HG03139 (cell line): ENCODE data around the gene ACBD7.

ENCODE experiments used
- ATAC-seq: cut with Tn5 transposase; IDR thresholded peaks from one replicate; pipeline ENCODE4 v1.9.1; 2021; ENCODE audit not compliant: unreplicated experiment

ACBD7 gene

GRCh38 chr10:15088428-15089261, at the start of gene ACBD7:
TSS of gene ACBD7 (minus strand) at chr10:15088776. CDS start at chr10:15088728, 48 bp downstream.
- ATAC-seq: peak; percentile 97

- no peak for ATAC-seq
These were observed 49.1 kb upstream of the ACBD7 start for GRCh38 chr10:15137636-15138035.

GRCh38 chr10:15137036-15137359, 48.4 kb upstream of the ACBD7 start:
- no peak for ATAC-seq

- ATAC-seq: no peak
These were observed 47.8 kb upstream of the ACBD7 start for GRCh38 chr10:15136129-15137035.

GRCh38 chr10:15131330-15131729, 42.8 kb upstream of the ACBD7 start:
- no peak for ATAC-seq

- no peak for ATAC-seq
These were observed 36.3 kb upstream of the ACBD7 start for GRCh38 chr10:15124908-15125307.

GRCh38 chr10:15124190-15124589, 35.6 kb upstream of the ACBD7 start:
- ATAC-seq: no peak

- no peak for ATAC-seq
These were observed 35.2 kb upstream of the ACBD7 start for GRCh38 chr10:15123749-15124184.

GRCh38 chr10:15122477-15123030, 34.0 kb upstream of the ACBD7 start:
- ATAC-seq: peak; percentile 70

- no peak for ATAC-seq
These were observed 33.1 kb upstream of the ACBD7 start for GRCh38 chr10:15121707-15122106.

GRCh38 chr10:15120523-15120922, 31.9 kb upstream of the ACBD7 start:
- ATAC-seq: no peak

- ATAC-seq: no peak
These were observed 30.0 kb upstream of the ACBD7 start for GRCh38 chr10:15118615-15119014.

- ATAC-seq: no peak
These were observed 27.6 kb upstream of the ACBD7 start for GRCh38 chr10:15116225-15116624.

- no peak for ATAC-seq
These were observed 25.2 kb upstream of the ACBD7 start for GRCh38 chr10:15113766-15114165.

GRCh38 chr10:15112657-15113056, 24.1 kb upstream of the ACBD7 start:
- no peak for ATAC-seq

GRCh38 chr10:15106352-15107013, 17.9 kb upstream of the ACBD7 start:
- peak; percentile 67 for ATAC-seq

- no peak for ATAC-seq
These were observed 14.9 kb upstream of the ACBD7 start for GRCh38 chr10:15103513-15103912.

- ATAC-seq: no peak
These were observed 11.3 kb upstream of the ACBD7 start for GRCh38 chr10:15099886-15100285.

- ATAC-seq: peak; percentile 76
These were observed 8.6 kb upstream of the ACBD7 start, which contains the start of gene RPP38 for GRCh38 chr10:15097011-15097812. TSS of gene RPP38 (plus strand) at chr10:15097355. CDS start at chr10:15103315, 5,960 bp downstream.

GRCh38 chr10:15096661-15097010, 8.1 kb upstream of the ACBD7 start:
- ATAC-seq: no peak
